HG03097 (cell line): ENCODE data around the gene HOXA2.

Experiments used
- ATAC-seq: cut with Tn5 transposase; IDR thresholded peaks from one replicate; pipeline ENCODE4 v1.9.1; 2021; ENCODE audit not compliant: unreplicated experiment, low FRiP score

The HOXA2 gene

DNA sequence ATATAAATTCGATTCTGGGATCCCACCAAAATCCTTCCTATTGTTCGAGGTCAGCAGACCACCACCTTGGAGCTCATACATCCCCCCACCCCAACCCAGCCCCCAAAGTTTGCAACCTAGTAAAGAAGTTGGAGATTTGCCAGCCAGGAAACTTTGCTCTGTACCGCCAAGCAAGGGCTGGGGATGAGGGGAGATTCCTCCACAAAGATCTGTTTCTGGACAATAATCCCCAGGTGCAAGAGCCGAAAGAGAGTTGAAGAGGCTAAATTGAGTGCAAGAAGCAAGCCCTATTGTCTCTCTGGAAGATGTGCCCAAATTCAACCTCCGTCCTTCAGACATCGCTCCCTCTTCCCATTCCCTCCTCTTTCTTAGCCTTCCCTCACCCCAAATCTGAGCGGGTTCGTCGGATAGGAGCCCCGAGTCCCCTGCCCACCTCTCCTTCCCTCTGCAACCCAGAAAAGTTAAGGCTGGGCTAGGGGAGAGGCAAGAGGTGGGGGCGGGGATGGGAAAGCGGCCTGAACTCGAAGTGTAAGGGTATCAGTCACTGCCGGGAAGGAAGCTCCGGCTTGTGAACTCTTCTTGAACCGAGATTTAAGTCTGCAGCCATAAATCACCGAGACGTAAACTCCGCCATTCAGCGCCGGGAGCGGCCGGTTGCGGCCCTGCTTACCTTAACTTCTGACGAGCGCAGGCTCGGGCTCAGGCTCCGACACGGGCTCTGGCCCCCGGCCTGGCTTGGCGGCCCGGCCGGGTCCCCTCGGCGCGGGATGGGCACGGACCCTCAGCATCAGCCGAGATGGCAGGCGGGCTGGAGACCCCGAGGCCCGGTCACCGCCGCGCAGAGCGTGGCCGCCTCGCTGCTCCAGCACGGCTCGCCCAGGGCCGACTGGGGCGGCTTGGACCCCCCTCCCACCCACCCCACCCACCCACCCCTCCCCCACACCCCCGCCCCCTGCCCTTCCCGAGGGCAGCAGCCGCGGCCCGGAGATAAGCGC is 10.8 kb upstream of the HOXA2 start:
- no peak for ATAC-seq

DNA sequence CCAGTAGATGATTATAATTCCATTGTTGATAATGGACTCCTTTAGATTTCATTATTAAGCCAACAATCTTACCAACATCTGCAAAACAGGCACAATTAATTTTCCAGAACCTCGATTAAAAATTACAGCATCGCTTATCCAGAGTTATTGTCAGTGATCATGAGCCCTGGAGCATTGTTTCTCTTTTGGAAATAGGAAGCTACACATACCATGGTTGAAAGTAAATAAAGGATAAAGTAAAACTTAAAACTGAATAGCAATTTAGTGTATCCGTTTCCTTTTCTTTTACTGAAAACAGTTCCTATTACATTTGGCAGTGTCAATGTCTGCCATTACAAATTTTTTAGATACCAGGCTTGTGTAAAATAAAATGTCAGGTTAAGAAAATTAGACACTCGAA is 9.9 kb upstream of the HOXA2 start:
- ATAC-seq, result no peak

DNA sequence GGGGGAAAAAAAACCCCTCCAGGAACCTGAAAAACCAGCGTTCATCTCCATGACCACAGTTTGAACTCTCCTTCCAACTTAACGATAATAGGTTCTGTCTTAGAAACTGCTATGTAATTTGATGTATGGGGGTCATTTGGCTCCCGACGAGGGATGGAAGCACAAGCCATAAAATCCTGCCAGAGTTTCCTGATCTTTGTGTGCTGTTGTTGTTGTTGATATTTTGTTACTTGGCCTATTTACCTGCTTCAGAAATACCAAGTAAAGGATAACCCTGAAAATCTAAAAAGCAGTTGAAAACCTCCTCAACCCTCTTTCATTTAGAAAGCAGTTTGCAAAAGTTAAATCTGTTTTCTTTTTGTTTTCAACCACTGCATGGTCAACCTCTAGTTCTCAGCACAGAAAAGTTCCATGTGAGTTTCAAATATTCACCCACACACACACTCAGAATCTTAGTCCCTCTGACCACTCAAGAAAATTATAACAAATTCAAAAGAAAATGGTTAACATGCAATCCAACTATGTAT is 9.3 kb upstream of the HOXA2 start:
- ATAC-seq, result no peak

DNA sequence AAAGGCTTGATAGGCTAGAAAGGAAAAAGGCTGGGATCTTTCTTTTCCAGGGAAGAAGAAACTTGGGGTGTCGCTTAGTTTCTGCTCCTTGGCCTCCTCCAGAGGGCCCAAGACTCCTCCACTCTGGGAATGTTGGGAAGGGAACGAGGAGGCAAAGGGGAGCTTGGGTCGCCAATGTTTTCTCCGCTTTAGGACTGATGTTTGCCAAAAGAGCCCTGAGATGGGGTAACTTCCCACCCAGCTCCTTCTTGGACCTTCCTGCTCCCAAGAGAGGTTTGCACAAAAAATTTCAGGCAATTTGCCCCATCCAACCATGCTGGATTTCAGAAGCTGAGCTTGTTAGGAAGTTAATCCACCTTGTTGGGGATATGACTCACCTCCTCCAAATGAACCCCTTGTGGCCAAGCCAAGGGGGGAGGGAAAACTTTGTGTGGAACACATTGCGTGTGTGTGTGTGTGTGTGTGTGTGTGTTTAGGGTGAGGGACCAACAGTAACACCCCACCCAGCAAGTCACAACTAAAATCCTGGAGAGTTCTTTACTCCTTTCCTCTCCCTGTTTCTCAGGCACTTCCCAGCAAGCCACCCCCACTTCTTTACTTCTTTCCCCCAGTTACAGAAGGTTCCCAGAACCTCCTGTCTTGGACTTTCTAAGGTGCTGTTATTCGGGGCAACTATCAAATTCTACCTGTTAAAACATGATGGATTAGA is 8.7 kb upstream of the HOXA2 start:
- no peak for ATAC-seq

DNA sequence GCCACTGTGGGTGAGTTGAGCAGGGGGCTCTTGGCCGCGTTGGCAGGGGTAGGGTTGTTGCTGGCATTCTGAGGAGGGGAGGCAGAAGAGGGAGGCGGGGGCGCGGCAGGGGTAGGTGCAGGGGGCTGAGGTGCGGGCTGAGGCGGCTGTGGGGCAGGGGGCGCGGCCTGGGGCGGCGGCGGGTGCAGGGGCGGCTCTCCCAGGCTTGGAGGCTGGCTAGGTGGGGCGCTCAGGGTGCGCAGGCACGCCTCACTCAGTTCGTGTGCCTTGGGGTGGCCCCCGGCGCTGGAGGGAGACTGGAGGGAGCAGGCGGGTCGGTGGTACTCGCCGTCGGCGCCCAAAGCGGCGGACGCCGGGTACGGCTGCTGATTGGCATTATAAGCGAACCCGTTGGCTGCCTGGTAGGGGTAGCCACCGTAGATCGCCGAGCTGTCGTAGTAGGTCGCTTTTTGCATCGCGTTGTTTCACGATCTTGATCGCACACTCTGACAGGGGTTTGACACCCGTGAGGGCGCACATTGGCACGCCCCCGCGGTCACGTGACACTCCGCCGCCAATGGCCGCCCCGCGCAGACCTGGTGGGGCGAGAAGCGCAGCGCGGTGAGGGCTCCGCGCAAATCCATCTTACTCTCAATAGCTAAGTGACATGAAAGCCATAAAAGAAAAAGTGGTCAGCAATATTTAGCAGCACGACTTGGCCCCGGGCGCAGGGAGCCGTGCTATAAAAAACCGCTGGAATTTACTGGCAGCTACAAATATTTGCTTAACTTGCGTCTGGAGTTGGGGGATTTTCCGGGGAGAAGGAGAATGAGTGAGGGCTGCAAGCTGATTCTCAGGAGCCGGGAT is 7.9 kb upstream of the HOXA2 start:
- no peak for ATAC-seq

DNA sequence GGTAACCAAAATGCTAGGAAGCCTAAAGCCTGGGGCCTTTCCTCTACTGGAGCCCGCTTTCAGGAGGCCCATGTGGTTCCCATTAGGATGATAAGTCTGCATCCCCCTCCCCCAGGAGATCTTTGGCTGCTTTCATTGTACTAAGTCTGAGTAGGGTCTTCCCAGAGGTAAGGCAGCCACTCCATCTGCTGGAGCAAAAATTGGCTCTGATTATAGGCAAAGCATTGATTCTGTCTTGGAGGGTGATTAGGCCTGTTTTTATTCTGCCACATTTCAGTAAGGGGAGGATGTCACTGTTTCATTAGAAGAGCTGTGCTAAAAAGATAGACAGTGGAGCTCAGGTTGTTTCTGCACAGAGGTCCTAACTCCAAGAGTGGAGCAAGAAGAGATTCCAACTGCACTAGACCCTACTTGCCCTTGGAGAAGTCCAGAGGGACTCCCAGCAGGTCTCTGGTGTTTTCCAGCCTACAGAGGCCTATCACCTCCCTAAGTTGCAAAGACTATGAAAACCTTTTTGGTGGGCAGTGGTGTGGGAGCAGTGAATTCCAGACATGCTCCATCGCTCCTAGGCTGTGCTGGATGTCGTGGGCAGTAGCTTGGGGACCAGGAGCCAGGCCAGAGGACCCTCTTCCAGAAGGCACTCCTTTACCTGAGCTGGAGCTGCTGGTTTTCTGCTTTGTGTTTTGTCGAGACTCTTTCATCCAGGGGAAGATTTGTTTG is 7.1 kb upstream of the HOXA2 start:
- no peak for ATAC-seq

DNA sequence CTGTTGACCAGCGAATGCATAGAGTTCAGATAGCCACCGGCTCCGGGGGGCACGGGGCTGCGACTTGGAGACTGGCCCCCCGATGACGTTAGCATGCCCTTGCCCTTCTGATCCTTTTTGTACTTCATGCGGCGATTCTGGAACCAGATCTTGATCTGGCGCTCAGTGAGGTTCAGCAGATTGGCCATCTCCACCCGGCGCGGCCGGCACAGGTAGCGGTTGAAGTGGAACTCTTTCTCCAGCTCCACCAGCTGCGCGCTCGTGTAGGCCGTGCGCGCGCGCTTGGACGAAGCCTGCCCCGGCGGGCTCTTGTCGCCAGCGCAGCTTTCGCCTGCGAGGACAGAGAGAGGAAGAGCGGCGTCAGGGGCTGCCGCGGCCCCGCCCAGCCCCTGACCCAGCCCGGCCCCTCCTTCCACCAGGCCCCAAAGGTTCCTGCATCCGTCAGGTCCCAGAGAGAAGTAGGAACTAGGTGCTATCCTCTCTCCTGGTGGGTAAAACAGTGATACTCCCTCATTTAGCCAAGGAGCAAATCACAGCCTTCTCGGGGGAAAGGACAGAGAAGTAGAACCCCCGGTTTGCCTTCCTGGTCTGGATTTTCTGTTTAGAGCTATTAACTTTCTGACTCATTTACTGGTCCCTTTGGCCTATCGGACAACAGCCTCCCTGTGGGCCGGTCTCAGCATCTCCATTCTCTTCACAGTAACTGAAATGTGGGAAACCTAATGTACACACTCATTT is 6.1 kb upstream of the HOXA2 start:
- ATAC-seq, result no peak

DNA sequence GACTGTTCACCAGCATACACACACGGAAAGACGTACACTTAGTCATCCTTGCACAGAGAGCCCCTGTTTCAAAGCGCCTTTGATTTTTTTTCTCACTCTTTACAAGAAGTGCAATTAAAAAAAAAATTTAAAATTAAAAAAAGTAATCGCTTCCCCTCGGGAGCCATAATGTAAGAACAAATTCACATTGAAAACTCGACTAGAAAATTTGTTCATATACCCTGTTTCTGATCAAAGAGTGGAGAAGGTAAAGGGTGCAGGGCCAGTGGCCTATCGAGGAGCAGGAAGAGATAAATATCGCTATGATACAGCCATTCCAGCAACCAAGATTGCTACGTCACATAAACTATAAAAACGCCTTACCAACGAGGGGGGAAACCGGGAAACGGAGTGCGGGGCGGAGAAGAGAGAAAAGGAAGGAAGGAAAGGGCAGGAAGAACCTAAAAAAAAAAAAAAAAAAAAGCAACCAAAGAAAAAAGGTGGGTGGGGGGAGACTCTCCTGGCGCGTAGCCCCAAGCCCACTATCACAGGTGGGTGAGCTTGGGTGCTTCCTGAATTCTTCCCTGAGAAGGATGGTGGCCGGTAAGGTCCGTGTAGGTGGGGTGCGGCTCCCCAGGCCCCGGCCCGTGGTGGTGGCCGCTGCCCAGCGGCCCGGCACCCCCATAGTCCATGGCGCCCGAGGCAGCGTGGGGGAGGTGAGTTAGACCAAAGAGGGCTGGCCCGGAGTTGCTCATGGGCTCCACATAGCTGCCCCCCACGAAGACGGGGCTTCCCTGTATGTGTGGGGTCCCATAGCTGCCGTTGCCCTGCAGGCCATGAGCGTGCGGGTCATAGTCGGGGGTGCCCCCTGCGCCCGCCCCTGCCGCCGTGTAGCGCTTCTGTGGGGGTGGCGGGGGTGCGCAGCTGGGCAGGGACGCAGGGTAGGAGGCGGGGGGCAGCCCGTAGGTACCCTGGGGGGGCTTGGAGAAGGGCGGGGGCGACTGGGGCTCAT is 5.2 kb upstream of the HOXA2 start:
- no peak for ATAC-seq

DNA sequence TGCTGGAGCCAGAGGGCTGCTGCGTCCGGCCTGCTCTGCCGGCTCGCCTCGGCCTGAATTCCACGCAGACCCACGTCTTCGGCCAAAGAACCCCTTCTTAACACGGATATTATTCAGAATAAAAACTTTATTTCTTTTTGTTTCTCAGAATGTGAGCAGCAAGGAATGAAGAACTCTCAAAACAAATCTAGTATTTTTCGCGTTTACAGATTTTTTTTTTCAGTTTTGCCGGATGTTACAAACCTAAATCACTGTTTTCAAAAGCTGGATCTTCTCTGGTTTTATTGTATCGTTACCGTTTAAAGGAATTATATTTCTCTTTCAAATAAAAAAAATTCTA is 4.4 kb upstream of the HOXA2 start:
- ATAC-seq, result no peak

DNA sequence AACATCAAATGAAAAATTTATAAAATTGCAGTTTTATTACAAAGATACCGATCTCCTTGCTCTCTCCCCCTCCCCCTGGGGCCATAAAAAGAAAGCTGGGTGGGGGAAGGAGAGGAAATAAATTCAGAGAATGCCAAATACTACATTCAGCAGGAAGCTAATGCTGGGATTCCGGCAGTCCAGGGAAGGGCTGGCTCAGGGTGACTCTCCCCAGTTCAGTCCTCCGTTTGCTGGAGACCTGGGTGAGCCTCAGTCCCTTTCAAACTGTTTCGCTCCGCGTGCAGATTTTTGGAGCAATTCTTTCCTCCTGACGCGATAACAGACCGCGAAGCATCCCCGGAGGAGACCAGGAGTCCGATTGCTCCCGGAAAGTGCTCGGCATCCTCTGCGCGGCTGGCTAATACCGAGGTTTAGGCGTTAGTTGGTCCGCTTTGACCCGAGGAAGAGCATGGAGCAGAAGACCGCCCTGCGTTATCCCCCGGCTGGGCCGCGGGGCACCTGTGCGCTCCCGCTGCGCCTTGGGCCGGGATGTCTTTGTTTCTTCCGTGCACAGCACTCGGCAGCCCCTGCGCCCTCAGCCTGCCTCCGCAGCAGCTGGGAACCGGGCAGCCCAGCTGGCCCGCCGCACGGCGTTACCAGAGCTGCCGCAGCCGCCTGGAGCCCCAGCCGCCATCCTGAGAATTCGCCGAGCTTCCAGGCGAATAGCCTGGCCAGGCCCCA is 3.9 kb upstream of the HOXA2 start:
- ATAC-seq, result no peak

DNA sequence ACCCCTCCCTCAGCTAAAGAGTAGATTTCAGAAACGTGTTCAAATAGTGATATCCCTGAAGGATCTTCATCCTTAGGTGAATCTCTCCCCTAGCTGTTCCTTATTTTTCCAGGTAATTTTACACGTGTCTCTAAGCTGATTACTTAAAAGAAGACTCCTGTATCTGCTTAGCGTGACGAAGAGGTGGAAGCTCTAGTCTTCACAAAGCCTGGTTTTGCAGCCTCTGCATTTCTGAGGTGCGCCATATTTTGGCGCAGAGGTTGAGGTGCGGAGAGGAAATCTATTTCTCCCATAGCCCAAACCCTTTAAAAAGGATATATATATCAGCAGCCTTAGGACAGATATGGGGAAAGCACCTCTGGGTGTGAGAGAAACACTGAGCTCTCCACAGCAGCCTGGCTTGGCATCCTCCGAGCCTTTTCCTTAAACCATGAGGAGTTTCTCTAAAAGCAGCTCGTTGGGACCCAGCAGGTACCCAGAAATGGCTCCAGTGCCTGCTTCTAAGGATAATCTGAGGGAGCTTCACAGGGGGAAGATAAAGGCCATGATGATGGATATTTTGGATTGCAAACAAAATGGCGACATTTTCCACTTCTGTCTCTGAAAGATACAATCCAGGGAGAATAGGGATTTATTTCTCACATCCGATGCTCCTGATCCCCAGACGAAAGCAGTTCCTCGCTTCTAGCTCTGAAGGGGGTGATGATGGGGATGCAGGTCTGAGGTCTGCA is 3.0 kb upstream of the HOXA2 start:
- no peak for ATAC-seq

DNA sequence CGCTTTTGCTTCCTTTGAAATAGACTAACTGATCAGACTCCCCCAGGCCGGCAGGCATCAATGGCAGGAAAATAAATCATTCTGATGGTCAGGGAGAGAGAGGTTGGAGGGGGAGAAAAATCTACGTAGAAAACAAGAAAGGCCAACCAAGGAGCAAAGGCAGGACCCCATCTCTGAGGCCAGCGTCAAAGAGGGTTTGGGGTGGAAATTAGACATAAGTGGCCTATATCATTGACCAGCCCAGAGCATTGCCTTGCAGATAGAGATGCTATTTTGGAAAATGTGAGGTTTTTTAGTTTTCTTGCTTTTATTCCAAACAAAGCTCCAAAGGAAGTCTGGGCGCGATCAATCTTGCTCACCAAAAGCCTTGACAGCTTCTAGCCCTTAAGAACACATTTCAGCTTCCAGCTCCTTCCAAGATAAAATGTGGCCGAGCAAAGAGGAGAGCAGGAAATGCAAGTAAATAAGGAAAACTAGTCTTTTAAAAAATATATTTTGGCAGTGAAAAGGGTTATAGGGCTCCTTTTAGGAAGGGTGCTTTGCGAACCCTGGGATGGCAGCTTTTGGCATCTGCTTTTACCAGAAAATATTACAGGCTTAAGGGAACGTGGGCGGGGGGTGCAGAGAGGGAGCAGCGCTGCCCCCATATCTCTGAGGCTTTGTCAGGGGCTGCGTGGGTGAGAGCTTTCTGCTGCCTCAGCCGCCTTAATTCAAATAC is 2.0 kb upstream of the HOXA2 start:
- no peak for ATAC-seq

DNA sequence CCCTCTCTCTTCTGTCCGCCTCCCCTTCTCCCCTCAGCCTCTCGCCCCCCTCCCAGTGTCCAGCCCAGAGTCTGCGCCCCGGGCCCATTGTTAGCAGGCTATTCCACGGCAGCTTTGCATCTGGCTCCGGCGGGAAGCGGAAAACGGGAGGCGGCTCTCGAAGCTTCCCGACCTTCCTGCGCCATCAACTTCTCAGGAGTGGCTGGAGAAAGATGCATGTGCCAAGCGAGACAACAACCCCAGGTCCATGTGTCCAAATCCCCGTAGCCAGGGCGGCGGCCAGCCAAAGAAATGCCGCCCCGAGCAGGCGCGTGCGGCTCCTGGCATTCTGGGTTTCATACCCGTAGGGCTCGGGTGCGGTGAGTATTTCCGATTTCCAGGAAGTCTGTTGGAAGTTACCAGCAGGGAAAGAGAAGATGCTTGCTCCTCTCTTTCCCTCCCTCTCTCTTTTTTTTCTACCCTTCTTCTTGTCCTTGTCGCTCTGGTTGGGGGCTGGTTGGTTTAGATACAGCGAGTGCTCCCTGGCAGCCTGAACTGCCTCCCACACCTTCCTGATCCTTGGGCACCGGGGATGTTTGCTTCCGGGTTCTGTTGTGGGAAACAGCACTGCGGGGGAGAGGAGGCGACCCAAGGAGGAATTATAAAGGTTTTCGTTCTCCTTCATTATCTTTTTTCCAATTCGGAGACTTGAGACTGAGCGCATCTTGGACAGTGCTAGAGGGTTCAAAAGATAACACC is 1.2 kb upstream of the HOXA2 start:
- ATAC-seq, result no peak

DNA sequence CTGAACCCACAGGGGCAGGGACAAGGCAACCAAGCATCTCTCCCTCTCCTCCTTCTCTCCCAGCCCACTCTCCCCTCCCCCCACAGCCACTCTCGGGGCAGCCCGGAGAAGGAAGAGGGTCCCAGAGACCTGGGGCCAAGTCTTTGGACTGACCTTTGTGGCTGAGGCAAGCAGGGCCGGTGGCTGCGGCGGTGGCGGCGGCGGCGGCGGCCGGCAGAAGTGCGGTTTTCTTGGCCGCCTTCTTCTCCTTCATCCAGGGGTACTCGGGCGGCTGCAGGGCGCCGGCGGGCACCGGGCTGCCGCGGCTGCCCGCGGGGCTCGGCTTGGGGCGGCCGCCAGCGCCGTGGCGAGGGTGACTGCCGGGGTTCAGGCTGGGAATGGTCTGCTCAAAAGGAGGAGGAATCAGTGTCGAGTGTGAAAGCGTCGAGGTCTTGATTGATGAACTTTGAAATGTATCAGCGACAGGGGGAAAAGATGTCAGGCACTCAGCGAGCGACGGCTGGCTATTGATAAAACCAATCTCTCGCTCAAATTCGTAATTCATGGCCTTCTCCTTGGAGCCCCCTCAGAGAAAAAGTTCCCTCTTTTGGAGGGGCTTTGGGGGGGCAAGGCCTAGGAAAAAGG is 414 bp downstream of the HOXA2 start:
- ATAC-seq, result no peak
